K562 (cell line): ENCODE data around the gene GATA2. TPM values are rescaled to one million over a fixed set of nuclear protein-coding genes. Genes with fewer than 3 reads are reported as not detected.

Experiments used
- BRD4 ChIP-seq: fragments of 200-600 bp; sonication (generic); IDR thresholded peaks from 2 replicates; pipeline ENCODE4 v1.6.1; 2017; ENCODE audit warnings: inconsistent platforms
- CC2D1A ChIP-seq: fragments of 450-650 bp; IDR thresholded peaks from 2 replicates; pipeline ENCODE4 v1.6.1; 2017; ENCODE audit warnings: mild to moderate bottlenecking
- CREB3 ChIP-seq: fragments of 450-650 bp; conservative IDR thresholded peaks from 2 replicates; pipeline ENCODE4 v1.6.1; 2016; ENCODE audit warnings: missing genetic modification characterization, low read depth, mild to moderate bottlenecking, missing compliant biosample characterization, moderate library complexity
- MAFK ChIP-seq: IDR thresholded peaks from 2 replicates; pipeline ENCODE4 v1.6.1; 2011; ENCODE audit warnings: low read length, improper control_type of control experiment
- NCOA6 ChIP-seq: fragments of 450-650 bp; IDR thresholded peaks from 2 replicates; pipeline ENCODE4 v1.6.1; 2017; ENCODE audit warnings: mild to moderate bottlenecking
- NR2C1 ChIP-seq, 2 experiments: fragments of 450-650 bp; IDR thresholded peaks; 2 replicates each; pipeline ENCODE4 v1.6.1; 2017; ENCODE audit warnings: mild to moderate bottlenecking in 2 of 2, antibody characterized with exemption in 1 of 2, inconsistent platforms in 1 of 2, missing compliant biosample characterization in 1 of 2, missing genetic modification characterization in 1 of 2
- PHTF2 ChIP-seq: fragments of 250-450 bp; sonication (Bioruptor Pico); IDR thresholded peaks from 2 replicates; pipeline ENCODE4 v1.5.0; 2021; ENCODE audit warnings: mild to moderate bottlenecking
- RBFOX2 ChIP-seq: fragments of 200-400 bp; formaldehyde crosslinking; IDR thresholded peaks from 2 replicates; pipeline ENCODE4 v1.6.1; 2017; ENCODE audit warnings: low read depth, mild to moderate bottlenecking, low read length, moderate library complexity
- SMARCE1 ChIP-seq: fragments of 450-650 bp; IDR thresholded peaks from 2 replicates; pipeline ENCODE4 v1.7.1; 2016; ENCODE audit warnings: mild to moderate bottlenecking
- SNIP1 ChIP-seq: fragments of 450-650 bp; IDR thresholded peaks from 2 replicates; pipeline ENCODE4 v1.7.1; 2017; ENCODE audit warnings: low read depth, mild to moderate bottlenecking
- UBTF ChIP-seq, 2 experiments: IDR thresholded peaks; 2 replicates each; pipeline ENCODE4 v1.6.1; 2012; ENCODE audit warnings: improper control_type of control experiment in 2 of 2, low read depth in 2 of 2, low read length in 2 of 2, borderline replicate concordance in 1 of 2
- ZNF253 ChIP-seq: fragments of 250-450 bp; sonication (Bioruptor Pico); conservative IDR thresholded peaks from 2 replicates; pipeline ENCODE4 v1.6.1; 2021; ENCODE audit warnings: mild to moderate bottlenecking
- ZNF445 ChIP-seq: fragments of 250-450 bp; sonication (Bioruptor Pico); IDR thresholded peaks from 2 replicates; pipeline ENCODE4 v1.4.0; 2020; ENCODE audit warnings: low read depth, mild to moderate bottlenecking, moderate library complexity
- ZNF511 ChIP-seq: sonication (generic); formaldehyde crosslinking; IDR thresholded peaks from 2 replicates; pipeline ENCODE4 v1.8.0; 2022; ENCODE audit warnings: mild to moderate bottlenecking, missing genetic modification reagents
- ZNF586 ChIP-seq: fragments of 450-650 bp; formaldehyde crosslinking; conservative IDR thresholded peaks from 2 replicates; pipeline ENCODE4 v1.4.0; 2020; ENCODE audit warnings: mild to moderate bottlenecking, moderate library complexity
- ZNF609 ChIP-seq: sonication (generic); formaldehyde crosslinking; IDR thresholded peaks from 2 replicates; pipeline ENCODE4 v1.8.1; 2023; ENCODE audit warnings: missing genetic modification reagents, mild to moderate bottlenecking, borderline replicate concordance
- ZNF655 ChIP-seq: fragments of 250-450 bp; sonication (Bioruptor Pico); IDR thresholded peaks from 2 replicates; pipeline ENCODE4 v1.5.0; 2021
- polyA plus RNA-seq, 8 experiments: library from polyadenylated mRNA; depleted of rRNA in 4 of 8; stranded (reverse) in 5 of 8; unstranded in 3 of 8; fragments of >200 nt; fragmentation: Nextera tagmentation in 2 of 8; fragmentation: Illumina TruSeq in 1 of 8; extraction: Ambion mirVana in 2 of 8; extraction: Trizol in 1 of 8; gene quantifications; 2 replicates each; pipeline versions ENCODE4 v1.2.1 to v1.2.3, GENCODE V29; 2011 to 2014; ENCODE audit warnings: inconsistent platforms in 1 of 8, missing spikeins in 1 of 8
- total RNA-seq, 7 experiments: library from RNA; depleted of rRNA in 6 of 7; stranded (reverse); fragments of >200 nt in 6 of 7; fragmentation: Illumina TruSeq in 2 of 7; extraction: Trizol in 2 of 7; gene quantifications; 2 replicates each; pipeline versions ENCODE4 v1.2.1 to v1.2.3, GENCODE V29; 2011 to 2021; ENCODE audit warnings: low replicate concordance in 1 of 7

Gene GATA2
- total and polyA plus RNA-seq, 9 of the 15 experiments (the other 6 are each of a cell fraction or from before 2014, with no cell fraction given): 8.5 to 218 (median 50.8) TPM

GRCh38 chr3:128456776-128457715 is 36.0 kb downstream of the GATA2 start (continued):
- TF ChIP-seq ZNF609 (CRISPR knock-in tag): no peak
- TF ChIP-seq RBFOX2: no peak
- no peak for TF ChIP-seq NR2C1 (IDR thresholded peaks at IDR 0.05)
- TF ChIP-seq NR2C1 (tag; IDR thresholded peaks at IDR 0.05): no peak
- TF ChIP-seq ZNF586 (CRISPR knock-in tag): no peak
- no peak for TF ChIP-seq PHTF2 (CRISPR knock-in tag)
- no peak for TF ChIP-seq UBTF (IDR thresholded peaks at IDR 0.05; ENCODE audit: borderline replicate concordance in 1 of 2, low read depth in 2 of 2, low read length in 2 of 2)
- no peak for TF ChIP-seq SMARCE1
- TF ChIP-seq ZNF511: no peak
- no peak for TF ChIP-seq CREB3 (tag)
- no peak for TF ChIP-seq BRD4
- TF ChIP-seq ZNF655 (CRISPR knock-in tag): no peak
- TF ChIP-seq CC2D1A: no peak
- TF ChIP-seq SNIP1: no peak
- TF ChIP-seq ZNF253: no peak
- TF ChIP-seq NCOA6: no peak
- TF ChIP-seq MAFK: no peak
- TF ChIP-seq ZNF445: no peak
